Tibial nerve (tissue), 4 donors: Measurements from ENCODE around the gene TTC38.

ENCODE experiments used
- CTCF ChIP-seq, 5 experiments: fragments of 200-600 bp in 3 of 5; fragments of 450-650 bp in 2 of 5; sonication (generic) in 3 of 5; IDR thresholded peaks; one replicate each; pipeline ENCODE4 v1.5.1; 2016 to 2019; ENCODE audit warnings: antibody characterized with exemption in 5 of 5, mild to moderate bottlenecking in 3 of 5, moderate library complexity in 2 of 5
- EP300 ChIP-seq, 2 donors: sonication (generic); formaldehyde crosslinking; IDR thresholded peaks; one replicate each; pipeline ENCODE4 v1.6.1; 2017; ENCODE audit warnings: antibody characterized with exemption in 2 of 2, mild to moderate bottlenecking in 1 of 2

GRCh38 chr22:46289244-46289891 is 21.6 kb downstream of the TTC38 start:
- TF ChIP-seq CTCF (IDR thresholded peaks at IDR 0.05): no peak
- no peak for TF ChIP-seq EP300 (IDR thresholded peaks at IDR 0.05)
